Lower leg skin (tissue), 3 donors: ENCODE results near the gene HSD17B2.

Experiments
- POLR2A ChIP-seq, 2 donors: fragments of 450-650 bp; IDR thresholded peaks; one replicate each; pipeline ENCODE4 v1.6.1; 2016 to 2017; ENCODE audit warnings: antibody characterized with exemption in 2 of 2, mild to moderate bottlenecking in 1 of 2, moderate library complexity in 1 of 2
- TF ChIP-seq, protein P1 (sequence below), 3 donors: fragments of 450-650 bp; IDR thresholded peaks; one replicate each; pipeline ENCODE4 v1.5.1; 2016; ENCODE audit warnings: antibody characterized with exemption in 3 of 3, mild to moderate bottlenecking in 3 of 3, moderate library complexity in 2 of 3

- TF ChIP-seq, protein P1, sequence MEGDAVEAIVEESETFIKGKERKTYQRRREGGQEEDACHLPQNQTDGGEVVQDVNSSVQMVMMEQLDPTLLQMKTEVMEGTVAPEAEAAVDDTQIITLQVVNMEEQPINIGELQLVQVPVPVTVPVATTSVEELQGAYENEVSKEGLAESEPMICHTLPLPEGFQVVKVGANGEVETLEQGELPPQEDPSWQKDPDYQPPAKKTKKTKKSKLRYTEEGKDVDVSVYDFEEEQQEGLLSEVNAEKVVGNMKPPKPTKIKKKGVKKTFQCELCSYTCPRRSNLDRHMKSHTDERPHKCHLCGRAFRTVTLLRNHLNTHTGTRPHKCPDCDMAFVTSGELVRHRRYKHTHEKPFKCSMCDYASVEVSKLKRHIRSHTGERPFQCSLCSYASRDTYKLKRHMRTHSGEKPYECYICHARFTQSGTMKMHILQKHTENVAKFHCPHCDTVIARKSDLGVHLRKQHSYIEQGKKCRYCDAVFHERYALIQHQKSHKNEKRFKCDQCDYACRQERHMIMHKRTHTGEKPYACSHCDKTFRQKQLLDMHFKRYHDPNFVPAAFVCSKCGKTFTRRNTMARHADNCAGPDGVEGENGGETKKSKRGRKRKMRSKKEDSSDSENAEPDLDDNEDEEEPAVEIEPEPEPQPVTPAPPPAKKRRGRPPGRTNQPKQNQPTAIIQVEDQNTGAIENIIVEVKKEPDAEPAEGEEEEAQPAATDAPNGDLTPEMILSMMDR (IDR thresholded peaks at IDR 0.05) = no peak
- no peak for TF ChIP-seq POLR2A (IDR thresholded peaks at IDR 0.05)
These were observed 7.8 kb downstream of the HSD17B2 start for GRCh38 chr16:82042846-82043245.
